GM19043 (cell line): ENCODE data around the gene CHST8.

ENCODE experiments used
- ATAC-seq: cut with Tn5 transposase; IDR thresholded peaks from one replicate; pipeline ENCODE4 v1.9.1; 2021; ENCODE audit warnings: low read depth; ENCODE audit not compliant: unreplicated experiment

CHST8 gene

DNA sequence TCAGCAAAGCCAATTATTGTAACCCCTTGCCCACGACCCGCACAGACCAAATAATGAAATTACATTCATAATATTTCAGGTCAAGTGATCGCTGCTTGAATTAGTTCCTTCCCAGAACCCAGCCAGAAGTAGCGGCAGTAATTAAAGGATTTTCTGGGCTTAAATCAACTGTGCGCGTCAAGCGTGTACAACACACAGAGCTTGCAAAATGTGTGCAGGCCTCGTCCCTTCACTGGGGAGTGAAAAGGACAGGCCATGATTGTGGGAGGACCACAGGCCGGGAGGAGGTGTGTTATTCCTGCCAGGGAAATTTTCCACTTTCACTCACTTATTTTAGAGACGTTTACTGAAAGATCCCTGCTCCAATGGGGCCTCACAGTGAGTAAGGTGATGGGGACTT, 84.9 kb downstream of the CHST8 start:
- ATAC-seq = no peak

DNA sequence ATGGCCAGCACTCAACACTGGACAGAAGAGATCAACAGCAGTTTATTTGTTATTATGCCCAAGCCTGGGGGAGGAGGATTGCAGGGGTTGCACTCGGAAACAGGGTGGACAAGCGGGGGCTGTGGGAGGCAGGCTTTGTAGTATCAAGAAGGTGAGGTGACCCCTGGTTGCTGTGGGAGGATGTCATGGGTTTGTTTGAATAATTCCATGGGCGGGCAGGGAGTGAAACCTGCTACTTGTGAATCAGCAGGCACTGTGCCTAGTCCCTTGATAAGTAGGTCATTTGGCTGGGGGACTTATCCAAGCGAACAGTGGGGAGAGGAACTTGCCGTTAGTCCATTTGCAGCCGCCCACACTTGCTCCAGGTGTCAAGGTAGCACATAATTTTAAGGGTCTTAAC, 90.5 kb downstream of the CHST8 start:
- no peak for ATAC-seq

GRCh38 chr19:33713194-33713593, 91.4 kb downstream of the CHST8 start:
- ATAC-seq = no peak

DNA sequence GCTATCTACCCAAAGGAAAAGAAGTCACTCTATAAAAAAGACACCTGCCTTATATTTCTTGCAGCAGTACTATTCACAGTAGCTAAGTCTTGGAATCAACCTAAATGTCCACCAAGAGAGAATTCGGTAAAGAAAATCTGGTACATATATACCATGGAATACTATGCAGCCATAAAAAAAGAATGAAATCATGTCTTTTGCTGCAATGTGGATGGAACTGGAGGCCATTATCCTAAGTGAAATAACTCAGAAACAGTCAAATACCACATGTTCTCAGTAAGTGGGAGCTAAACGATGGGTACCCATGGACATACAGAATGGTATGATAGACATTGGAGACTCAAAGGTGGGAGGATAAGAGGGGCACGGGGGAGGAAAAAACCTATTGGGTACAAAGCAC, 92.4 kb downstream of the CHST8 start:
- no peak for ATAC-seq

GRCh38 chr19:33715462-33715861, 93.7 kb downstream of the CHST8 start:
- ATAC-seq = no peak

- no peak for ATAC-seq
Measured at GRCh38 chr19:33717878-33718277, 96.1 kb downstream of the CHST8 start.

GRCh38 chr19:33718651-33719254, 97.0 kb downstream of the CHST8 start:
- no peak for ATAC-seq

- ATAC-seq = no peak
Measured at GRCh38 chr19:33719366-33720154, 97.8 kb downstream of the CHST8 start.

DNA sequence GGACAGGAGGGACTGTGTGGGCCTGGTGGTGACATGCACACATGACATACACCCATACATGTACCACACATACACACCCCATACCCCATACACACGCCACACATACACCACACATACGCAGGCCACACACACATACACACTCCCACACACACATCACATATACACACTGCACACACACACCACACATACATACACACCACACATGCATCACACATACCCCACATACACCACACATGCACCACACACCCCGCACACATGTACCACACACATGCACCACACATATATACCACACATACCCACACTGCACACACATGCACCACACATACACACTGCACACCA, 98.4 kb downstream of the CHST8 start:
- ATAC-seq = no peak

- no peak for ATAC-seq
Measured at GRCh38 chr19:33720691-33721682, 99.2 kb downstream of the CHST8 start.

DNA sequence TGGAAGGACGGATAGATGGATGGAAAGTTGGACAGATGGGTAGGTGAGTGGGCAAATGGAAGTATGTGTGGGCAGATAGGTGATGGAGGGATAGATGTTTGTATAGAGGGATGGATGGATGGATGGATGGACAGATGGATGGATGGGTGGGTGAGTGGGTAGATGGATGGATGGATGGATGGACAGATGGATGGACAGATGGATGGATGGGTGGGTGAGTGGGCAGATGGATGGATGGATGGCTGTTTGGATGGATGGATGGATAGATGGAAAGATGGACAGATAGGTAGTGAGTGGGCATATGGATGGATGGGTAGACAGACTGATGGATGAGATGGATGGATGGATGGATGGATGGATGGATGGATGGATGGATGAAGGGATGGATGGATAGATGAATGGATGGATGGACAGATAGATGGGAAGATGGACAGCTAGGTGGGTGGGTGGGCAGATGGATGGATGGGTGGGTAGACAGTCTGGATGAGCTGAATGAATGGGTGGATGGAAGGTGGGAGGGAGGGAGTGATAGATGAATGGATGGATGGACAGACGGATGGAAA, 100.1 kb downstream of the CHST8 start:
- no peak for ATAC-seq

DNA sequence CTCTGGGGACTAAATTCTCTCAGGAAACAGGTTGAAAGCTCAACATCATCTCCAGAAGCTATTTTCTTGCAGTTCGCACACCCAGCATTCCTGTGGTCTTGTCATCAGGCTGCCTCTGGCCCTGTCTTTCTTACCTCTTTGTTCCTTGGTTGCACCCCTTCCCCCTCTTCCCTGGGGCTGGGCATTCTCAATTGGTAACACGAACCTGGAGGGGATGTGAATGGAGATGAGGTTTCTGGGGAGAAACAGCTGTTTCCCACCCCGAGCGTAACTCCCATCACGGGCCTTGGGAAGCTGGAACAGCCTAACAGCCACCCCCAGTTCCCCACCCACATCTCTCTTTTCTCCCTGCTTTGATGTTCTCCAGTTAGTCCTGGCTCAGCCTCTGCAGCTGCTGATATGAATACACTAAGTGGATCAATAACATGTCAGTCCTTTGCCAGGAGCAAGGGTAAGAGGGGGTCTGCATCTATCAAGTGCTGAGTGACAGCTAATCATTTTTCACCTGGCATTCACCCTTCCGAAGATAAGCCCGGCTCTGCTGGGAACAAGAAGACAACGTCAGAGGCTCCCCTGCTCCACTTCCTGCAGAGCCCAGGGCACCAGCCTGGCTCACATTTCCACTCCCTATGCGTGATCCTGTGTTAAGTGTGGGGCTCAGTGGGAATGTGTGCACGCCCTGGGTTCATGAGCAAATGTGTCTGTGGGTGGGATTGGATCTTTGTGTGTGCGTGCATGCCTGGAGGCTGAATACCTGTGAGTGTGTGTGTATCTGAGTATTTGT, 100.9 kb downstream of the CHST8 start:
- ATAC-seq = no peak

DNA sequence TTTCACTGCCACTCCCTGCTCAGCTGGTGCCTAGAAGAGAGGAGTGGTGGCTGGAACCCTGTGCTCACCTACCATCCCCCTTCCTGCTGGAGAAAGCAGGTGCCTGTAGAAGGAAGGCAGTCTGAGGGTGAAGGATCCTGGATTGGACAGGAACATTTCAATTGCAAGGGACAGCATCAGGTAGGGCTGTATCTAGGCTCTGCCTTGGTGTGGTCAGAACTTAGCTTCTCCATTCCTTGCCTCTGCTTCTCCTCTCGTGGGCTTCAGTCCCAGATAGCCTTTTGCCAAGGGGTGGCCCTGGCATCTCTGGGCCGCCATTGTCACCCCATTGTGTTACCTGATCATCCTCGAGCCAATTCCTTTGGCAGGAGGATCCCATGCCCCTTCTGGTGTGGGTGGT, 101.8 kb downstream of the CHST8 start:
- no peak for ATAC-seq

- ATAC-seq = no peak
Measured at GRCh38 chr19:33724021-33724720, 102.4 kb downstream of the CHST8 start.

DNA sequence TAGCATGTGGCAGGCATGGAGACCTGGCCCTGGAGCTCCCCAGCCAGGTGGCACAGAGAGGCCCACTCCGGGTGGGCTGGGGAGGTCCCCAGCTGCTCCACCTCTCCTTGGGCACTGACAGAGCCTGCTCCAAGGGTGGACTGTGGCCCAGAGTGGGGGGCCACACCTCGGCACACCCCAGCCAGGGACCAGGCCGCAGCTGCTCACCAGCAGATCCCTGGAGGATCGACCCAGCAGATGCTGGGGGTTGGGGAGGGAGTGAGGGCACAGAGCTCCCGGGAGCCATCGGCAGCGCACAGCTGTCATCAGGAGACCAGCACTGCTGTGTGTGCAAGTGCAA, 102.9 kb downstream of the CHST8 start:
- no peak for ATAC-seq

GRCh38 chr19:33725567-33725966, 103.8 kb downstream of the CHST8 start:
- no peak for ATAC-seq

DNA sequence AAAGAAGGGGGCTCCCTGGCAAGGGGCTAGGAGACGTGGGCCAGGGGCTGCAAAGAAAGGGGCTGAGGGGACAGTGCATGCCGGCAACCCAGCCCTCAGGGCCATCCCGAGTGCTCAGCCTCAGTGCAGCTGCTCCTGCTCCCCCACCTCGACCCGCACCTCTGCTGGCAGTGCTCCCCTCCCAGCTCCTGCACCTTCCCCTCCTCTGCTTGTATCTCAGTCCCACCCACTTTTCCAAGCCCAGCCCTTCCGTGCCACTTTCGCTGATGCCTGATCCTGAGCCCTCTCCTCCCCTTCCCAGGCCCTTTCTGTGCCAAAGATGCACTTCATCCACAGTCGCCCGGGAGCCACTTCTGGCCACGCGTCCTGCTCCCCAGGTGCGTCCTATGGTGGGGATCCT, 105.0 kb downstream of the CHST8 start:
- no peak for ATAC-seq

DNA sequence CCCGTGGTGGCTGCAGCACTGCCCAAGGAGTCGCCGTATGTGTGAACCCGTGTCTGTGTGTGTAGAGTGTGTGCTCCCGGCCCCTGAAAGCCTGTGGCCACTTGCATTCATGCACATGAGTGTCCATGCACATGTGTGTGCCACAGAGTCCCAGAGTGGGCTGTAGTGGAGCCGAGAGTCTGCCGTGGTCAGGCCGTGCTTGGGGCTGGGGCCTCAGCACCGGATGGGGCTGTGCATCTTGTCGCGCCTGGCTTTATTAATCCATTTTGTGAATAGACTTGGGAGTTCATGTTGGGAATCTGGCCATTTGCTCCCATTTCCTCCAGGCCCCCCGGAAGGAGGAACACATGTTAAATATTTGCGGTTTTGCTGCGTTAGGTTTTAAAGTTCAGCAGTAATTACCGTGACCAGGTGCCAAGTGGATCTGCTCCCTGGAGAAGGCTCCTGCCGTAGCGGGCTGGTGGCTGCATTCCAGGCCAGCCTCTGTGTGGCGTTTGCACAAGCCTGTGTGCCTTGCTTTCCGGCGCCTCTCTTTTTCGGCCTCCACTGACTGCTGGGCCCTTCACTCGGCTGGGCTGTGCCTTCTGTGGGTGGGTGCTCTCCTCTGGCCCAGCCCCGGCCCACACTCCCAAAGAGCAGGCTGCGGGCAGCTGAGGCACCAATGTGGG, 105.7 kb downstream of the CHST8 start:
- no peak for ATAC-seq

DNA sequence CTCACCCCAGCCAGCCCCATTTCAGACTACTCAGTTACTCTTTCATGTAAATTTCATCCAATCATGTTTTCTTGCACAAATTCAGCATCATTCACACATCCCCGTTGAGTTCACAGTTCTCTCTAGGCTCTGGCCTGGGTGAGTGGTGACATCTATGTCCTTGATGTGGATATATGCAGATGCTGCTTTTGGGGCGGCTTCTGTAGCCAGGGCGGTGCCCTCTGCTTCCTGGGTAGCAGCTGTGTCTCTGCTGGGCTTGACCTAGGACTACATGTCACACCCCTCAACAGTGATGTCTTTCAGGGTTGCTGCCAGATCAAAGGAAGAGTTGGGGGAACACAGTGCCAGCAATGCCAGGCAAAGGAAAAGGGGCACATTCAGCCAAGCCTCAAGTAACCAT, 106.4 kb downstream of the CHST8 start:
- no peak for ATAC-seq
